HL-60/S4 (cell line): Measurements from ENCODE around the gene ST6GALNAC6.
"Not testable (repeated sequence)": the region's sequence is repeated elsewhere in the genome, so short reads cannot be mapped to it uniquely, and the experiment has no call there.

Experiments used
- in situ Hi-C: fragments of 300-500 bp; cut with MboI; formaldehyde crosslinking; loops from 2 replicates; pipeline ENCODE4 v1.14.3; 2022; ENCODE audit warnings: low sequenced_read_pairs

ST6GALNAC6 gene

DNA sequence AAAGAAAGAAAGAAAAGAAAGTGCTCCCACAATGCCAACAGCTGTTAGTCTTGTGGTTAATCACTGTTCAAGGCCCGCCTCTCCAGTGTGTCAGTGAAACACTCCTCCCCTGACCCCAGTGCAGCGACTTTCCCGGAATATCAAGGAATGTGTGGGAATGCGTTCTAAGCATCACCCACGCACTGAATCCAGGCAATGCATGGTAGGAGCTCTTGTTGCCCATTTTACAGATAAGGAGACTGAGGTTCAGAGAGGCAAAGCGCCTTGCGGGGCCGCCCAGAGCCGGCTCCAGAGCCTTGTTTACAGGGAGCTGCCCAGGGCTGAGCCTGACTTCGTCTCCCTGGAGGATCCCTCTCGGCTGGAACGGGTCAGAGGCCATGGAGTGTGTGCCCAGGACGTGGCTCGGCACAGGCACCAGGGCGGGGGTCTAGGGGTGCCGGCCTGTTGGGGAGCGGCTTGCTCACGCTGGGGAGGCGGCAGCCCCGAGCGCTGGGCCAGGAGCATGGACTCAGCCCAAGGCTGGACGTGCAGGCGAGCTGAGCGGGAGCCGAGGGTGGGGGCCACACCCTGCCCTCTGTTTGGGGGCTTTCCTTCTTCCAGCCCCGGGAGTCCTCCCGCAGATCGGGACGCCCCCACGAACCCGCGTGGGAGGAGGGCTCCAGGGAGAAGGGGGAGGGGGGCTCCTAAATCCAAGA lies 823 bp downstream of the ST6GALNAC6 start:
- in situ Hi-C loops = no loop called here

- in situ Hi-C loops = no loop called here
Observed at GRCh38 chr9:127897193-127897692, 2.2 kb downstream of the ST6GALNAC6 start.

DNA sequence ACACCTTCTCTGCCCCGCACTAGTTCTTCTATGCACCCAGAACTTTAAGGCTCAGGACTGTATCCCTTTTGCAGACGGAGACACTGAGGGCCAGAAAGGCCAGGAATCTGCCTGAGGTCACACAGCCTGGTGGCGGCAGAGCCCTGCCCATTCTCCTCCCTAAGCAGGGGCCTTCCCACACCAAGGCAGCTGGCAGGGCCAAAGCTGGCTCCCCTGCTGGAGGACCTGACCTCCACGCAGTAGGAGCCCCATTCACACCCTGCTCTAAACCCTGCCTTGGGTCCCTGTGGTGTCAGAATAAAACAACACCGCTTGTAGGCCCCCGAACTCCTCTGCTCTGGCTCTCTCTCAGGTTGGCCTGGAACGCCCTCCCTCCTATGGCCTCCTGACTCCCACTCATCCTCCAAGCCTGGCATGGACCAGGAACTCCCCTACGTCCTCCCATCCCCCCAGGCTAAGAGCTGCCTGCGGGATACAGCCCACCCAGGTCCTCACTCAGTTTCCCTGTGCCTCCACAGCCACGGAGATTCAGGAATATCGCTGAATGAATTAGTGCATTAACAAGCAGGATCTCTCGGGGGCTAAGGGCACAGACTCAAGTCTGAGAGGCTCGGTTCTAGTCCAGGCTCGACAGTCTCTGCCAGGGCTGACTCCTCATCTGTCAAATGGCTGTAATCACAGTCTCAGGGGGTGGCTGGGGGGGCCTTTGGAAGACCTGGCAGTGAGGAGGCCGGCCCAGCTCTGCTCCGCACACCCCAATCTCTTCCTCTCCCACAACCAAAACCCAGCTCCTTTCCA lies 2.8 kb downstream of the ST6GALNAC6 start:
- in situ Hi-C loops = no loop called here

DNA sequence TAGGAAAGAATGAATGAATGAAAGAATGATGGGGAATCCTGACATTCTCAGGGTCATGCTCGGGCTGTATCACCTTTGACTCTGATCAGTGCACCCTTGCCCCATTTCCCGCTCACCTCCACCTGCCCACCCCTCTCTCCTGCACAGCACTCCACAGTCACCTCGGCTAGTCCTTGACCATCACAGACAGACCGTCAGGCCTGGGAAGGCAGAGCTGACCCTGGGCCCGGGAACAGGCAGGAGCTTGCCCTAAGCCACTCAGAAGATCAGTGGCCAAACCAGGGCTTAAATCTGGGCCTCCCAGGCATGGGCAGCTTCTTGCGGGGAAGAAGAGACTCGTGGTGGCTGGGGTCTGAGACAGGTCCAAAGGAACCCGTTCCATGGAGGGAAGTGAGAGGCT lies 3.6 kb downstream of the ST6GALNAC6 start:
- in situ Hi-C loops = no loop called here

GRCh38 chr9:127893392-127893791 lies 6.0 kb downstream of the ST6GALNAC6 start:
- in situ Hi-C loops = no loop called here

DNA sequence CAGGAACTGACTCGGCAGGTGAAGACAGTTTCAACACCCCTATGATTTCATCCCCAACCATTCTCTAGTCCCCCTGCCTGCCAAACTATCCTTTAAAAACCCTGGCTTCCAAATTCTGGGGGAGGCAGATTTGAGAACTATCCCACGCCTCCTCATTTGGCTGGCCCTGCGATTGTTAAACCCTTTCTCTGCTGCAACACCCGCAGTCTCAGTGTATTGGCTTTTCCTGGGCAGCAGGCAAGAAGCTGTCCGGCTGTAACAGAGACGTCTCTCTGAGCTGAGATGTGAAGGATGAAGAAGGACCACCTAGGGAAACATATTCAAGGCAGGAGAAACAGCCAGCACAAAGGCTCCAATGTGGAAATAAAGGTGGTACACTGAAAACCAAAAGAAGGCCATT lies 6.6 kb downstream of the ST6GALNAC6 start:
- in situ Hi-C loops = no loop called here

- in situ Hi-C loops = no loop called here
Observed at GRCh38 chr9:127890053-127890452, 9.3 kb downstream of the ST6GALNAC6 start.

GRCh38 chr9:127887792-127888191 lies 11.6 kb downstream of the ST6GALNAC6 start:
- in situ Hi-C loops = no loop called here

GRCh38 chr9:127886401-127886972 lies 12.9 kb downstream of the ST6GALNAC6 start:
- in situ Hi-C loops = no loop called here

- in situ Hi-C loops = no loop called here
Observed at GRCh38 chr9:127885508-127886281, 13.7 kb downstream of the ST6GALNAC6 start.

GRCh38 chr9:127884976-127885490 lies 14.4 kb downstream of the ST6GALNAC6 start:
- in situ Hi-C loops = no loop called here

- in situ Hi-C loops = no loop called here
Observed at GRCh38 chr9:127884427-127884911, 14.9 kb downstream of the ST6GALNAC6 start.

GRCh38 chr9:127883959-127884358 lies 15.4 kb downstream of the ST6GALNAC6 start:
- in situ Hi-C loops = no loop called here

GRCh38 chr9:127881715-127882114 lies 17.7 kb downstream of the ST6GALNAC6 start:
- in situ Hi-C loops = not testable (repeated sequence)

GRCh38 chr9:127880143-127880542 lies 19.3 kb downstream of the ST6GALNAC6 start:
- in situ Hi-C loops = no loop called here

DNA sequence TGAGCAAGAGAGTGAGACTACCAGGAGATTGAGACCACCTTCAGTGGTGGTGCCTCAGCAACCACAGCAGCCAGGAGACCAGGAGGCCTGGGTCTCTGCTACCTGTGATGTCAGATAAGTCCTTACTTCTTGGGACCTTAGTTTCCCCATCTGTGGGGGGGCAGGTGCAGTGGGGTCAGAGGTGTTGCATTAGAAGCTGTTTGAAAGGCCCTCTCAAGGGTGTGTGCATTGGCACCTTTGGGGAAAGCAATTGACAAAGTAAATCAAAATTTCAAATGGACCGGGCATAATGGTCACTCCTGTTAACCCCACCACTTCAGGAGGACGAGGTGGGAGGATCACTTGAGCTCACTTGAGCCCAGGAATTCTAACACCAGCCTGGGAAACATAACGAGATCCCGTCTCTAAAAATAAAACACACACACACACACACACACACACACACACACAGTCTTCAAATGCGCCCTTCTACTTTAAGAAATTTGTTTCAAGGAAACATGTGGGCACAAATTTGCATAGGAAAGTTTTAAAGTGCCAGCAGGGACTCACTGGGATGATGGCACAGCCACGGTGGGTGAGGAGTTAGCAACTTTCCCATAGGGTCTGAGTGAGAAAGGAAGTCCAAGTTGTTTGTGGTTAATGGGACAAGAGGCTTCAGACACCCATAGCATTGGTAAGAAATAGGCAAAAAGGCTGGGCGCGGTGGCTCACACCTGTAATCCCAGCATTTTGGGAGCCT lies 20.6 kb downstream of the ST6GALNAC6 start:
- in situ Hi-C loops = loop anchor here (10.0 kb wide), 1 partner anchor 144 kb away; the partner anchor contains the start of gene TOR2A

- in situ Hi-C loops = loop anchor here (10.0 kb wide), 1 partner anchor 143 kb away; the partner anchor contains the start of gene TOR2A
Observed at GRCh38 chr9:127878001-127878651, 21.3 kb downstream of the ST6GALNAC6 start.

GRCh38 chr9:127877566-127877998 lies 21.8 kb downstream of the ST6GALNAC6 start, which contains the start of gene AK1:
Gene AK1 (minus strand): TSS chr9:127877675. CDS start chr9:127874617, 3,058 bp downstream.
- in situ Hi-C loops = loop anchor here (10.0 kb wide), 1 partner anchor 143 kb away; the partner anchor contains the start of gene TOR2A
